ENCODE results near the gene DPP3. TPM values are rescaled to one million over a fixed set of nuclear protein-coding genes. Genes with fewer than 3 reads are reported as not detected.
"Not testable (repeated sequence)": the region's sequence is repeated elsewhere in the genome, so short reads cannot be mapped to it uniquely, and the experiment has no call there.

DPP3 gene
- polyA plus RNA-seq, 1 of the 3 experiments (the other 2 are of a cell fraction), result 70.6 TPM

DNA sequence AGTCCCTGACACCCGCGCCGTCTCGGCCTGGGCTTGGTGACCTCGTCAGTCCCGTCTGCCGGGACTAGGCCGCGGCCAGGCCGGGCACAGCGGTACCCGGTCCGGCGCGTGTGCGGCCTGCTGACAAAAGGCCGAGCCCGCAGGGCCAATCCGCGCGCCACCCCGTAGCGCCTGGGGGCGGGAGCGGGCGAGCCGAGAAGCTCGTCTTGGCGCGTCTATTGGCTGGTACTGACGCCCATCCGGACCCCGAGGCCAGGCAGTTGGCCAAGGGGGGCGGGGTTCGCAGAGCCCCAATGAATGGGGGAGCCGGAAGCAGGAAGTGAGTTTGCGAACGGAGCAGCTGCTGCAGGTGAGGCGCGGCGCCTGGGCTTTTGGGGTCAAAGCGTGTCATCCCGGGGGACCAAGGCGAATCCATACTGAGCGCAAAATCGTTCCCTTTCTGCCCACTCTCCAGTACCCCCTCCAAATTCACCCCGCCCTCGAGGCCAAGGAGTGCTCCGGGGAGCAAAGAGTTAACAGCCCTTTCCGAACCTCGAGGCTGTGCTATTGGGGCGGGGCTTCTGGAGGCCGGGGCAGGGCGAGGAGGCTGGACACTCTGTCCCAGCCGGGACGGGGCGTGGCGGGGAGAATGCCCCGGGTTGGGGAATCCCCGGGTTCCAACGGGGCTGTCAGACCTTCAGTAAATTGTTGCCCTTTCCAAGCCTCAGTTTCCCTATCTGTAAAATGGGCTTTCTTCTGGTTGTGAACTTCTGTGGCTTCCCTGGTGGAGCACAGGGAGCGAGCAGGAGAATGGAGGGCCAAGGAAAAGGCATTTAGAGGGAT lies at the start of gene DPP3 (continued):
- TF ChIP-seq, protein P1, sequence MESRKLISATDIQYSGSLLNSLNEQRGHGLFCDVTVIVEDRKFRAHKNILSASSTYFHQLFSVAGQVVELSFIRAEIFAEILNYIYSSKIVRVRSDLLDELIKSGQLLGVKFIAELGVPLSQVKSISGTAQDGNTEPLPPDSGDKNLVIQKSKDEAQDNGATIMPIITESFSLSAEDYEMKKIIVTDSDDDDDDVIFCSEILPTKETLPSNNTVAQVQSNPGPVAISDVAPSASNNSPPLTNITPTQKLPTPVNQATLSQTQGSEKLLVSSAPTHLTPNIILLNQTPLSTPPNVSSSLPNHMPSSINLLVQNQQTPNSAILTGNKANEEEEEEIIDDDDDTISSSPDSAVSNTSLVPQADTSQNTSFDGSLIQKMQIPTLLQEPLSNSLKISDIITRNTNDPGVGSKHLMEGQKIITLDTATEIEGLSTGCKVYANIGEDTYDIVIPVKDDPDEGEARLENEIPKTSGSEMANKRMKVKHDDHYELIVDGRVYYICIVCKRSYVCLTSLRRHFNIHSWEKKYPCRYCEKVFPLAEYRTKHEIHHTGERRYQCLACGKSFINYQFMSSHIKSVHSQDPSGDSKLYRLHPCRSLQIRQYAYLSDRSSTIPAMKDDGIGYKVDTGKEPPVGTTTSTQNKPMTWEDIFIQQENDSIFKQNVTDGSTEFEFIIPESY (IDR thresholded peaks at IDR 0.05; ENCODE audit: borderline replicate concordance, low read depth), result peak; percentile 27; the same call in 1 of the 2 replicates
- TF ChIP-seq GABPA (IDR thresholded peaks at IDR 0.05; ENCODE audit: low read depth), result peak; percentile 78
- peak; percentile 45; the same call in 1 of the 2 replicates for TF ChIP-seq NFIC (IDR thresholded peaks at IDR 0.05; ENCODE audit: borderline replicate concordance)
- TF ChIP-seq FOXJ3 (CRISPR knock-in tag; IDR thresholded peaks at IDR 0.05), result no peak
- peak; percentile 65; the same call in 1 of the 2 replicates for TF ChIP-seq TAF1 (IDR thresholded peaks at IDR 0.05; ENCODE audit: borderline replicate concordance, low read depth, low read length)
- TF ChIP-seq, protein P2, sequence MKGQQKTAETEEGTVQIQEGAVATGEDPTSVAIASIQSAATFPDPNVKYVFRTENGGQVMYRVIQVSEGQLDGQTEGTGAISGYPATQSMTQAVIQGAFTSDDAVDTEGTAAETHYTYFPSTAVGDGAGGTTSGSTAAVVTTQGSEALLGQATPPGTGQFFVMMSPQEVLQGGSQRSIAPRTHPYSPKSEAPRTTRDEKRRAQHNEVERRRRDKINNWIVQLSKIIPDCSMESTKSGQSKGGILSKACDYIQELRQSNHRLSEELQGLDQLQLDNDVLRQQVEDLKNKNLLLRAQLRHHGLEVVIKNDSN (IDR thresholded peaks at IDR 0.05; ENCODE audit: borderline replicate concordance, low read depth), result no peak
- TF ChIP-seq RCOR1 (IDR thresholded peaks at IDR 0.05; ENCODE audit: low read length), result peak; percentile 38; the same call in 1 of the 2 replicates
- TF ChIP-seq, protein P3, sequence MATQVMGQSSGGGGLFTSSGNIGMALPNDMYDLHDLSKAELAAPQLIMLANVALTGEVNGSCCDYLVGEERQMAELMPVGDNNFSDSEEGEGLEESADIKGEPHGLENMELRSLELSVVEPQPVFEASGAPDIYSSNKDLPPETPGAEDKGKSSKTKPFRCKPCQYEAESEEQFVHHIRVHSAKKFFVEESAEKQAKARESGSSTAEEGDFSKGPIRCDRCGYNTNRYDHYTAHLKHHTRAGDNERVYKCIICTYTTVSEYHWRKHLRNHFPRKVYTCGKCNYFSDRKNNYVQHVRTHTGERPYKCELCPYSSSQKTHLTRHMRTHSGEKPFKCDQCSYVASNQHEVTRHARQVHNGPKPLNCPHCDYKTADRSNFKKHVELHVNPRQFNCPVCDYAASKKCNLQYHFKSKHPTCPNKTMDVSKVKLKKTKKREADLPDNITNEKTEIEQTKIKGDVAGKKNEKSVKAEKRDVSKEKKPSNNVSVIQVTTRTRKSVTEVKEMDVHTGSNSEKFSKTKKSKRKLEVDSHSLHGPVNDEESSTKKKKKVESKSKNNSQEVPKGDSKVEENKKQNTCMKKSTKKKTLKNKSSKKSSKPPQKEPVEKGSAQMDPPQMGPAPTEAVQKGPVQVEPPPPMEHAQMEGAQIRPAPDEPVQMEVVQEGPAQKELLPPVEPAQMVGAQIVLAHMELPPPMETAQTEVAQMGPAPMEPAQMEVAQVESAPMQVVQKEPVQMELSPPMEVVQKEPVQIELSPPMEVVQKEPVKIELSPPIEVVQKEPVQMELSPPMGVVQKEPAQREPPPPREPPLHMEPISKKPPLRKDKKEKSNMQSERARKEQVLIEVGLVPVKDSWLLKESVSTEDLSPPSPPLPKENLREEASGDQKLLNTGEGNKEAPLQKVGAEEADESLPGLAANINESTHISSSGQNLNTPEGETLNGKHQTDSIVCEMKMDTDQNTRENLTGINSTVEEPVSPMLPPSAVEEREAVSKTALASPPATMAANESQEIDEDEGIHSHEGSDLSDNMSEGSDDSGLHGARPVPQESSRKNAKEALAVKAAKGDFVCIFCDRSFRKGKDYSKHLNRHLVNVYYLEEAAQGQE (IDR thresholded peaks at IDR 0.05; ENCODE audit: low read depth, low read length), result peak; percentile 44; the same call in 1 of the 2 replicates

DNA sequence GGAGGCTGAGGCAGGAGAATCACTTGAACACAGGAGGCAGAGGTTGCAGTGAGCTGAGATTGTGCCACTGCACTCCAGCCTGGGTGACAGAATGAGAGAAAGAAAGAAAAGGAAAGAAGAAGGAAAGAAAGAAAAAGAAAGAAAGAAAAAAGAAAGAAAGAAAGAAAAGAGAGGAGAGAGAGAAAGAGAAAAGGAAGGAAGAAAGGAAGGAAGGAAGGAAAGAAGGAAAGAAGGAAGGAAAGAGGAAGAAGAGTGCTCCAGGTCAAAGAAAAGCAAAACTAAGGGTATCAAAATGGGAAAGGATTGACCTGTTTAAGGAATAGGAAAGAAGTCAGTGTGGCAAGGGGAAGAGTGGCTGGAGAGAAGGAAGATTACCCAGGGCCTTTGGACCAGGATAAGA lies 48.9 kb upstream of the DPP3 start:
- H3K4me1 ChIP-seq (ENCODE audit: control insufficient read depth in 1 of 2, insufficient read depth in 2 of 2, low read depth in 1 of 2, low read length in 1 of 2); H2AFZ ChIP-seq (ENCODE audit: low read depth); POLR2A ChIA-PET; H3F3A ChIP-seq (replicated peaks; ENCODE audit: insufficient read depth); H3K9me3 ChIP-seq; H4K20me1 ChIP-seq (ENCODE audit: insufficient read depth); DNase-seq; H3K27ac ChIP-seq (ENCODE audit: low read depth in 2 of 2, low read length in 1 of 2); H3K9ac ChIP-seq; H3K79me2 ChIP-seq (ENCODE audit: insufficient read depth); H3K27me3 ChIP-seq (ENCODE audit: insufficient read depth); H3K4me2 ChIP-seq; H3K9me2 ChIP-seq; H3K4me3 ChIP-seq (ENCODE audit: low read depth in 2 of 2, low read length in 1 of 2): not testable (repeated sequence)
- CTCF ChIA-PET, result interaction anchor here (0.9 to 22.6 kb wide), 5 partner anchors 8 to 47 kb away, joined by 5 to 617 read pairs (median 9); partner anchors contain the start of genes MRPL11 and NPAS4
- peaks cover 8 to 14% of the 10 kb centered on the region in 2 experiments for H3K36me3 ChIP-seq (replicated peaks in 1 of 2; ENCODE audit: control insufficient read depth in 1 of 2, insufficient read depth in 2 of 2, low read length in 1 of 2)

DNA sequence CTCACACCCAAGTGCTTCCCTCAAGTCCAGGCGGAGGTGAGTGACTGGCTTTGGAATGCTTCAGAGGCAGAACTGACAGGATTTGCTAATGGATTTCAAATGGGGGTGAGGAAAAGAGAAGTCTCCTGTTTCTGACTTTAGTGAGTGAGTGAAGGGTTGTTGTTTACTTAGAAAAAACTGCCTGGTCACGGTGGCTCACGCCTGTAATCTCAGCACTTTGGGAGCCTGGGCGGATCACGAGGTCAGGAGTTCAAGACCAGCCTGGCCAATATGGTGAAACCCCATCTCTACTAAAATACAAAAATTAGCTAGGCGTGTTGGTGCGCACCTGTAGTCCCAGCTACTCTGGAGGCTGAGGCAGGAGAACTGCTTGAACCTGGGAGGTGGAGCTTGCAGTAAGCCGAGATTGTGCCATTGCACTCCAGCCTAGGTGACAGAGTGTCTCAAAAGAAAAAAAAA lies 48.3 kb upstream of the DPP3 start:
- DNase-seq; H3K27ac ChIP-seq (ENCODE audit: low read depth in 2 of 2, low read length in 1 of 2); H3F3A ChIP-seq (replicated peaks; ENCODE audit: insufficient read depth); H3K4me3 ChIP-seq (ENCODE audit: low read depth in 2 of 2, low read length in 1 of 2); H3K9me3 ChIP-seq; H3K27me3 ChIP-seq (ENCODE audit: insufficient read depth); H3K4me2 ChIP-seq; H2AFZ ChIP-seq (ENCODE audit: low read depth); H3K9ac ChIP-seq; H3K9me2 ChIP-seq; H3K4me1 ChIP-seq (ENCODE audit: control insufficient read depth in 1 of 2, insufficient read depth in 2 of 2, low read depth in 1 of 2, low read length in 1 of 2); H4K20me1 ChIP-seq (ENCODE audit: insufficient read depth); H3K79me2 ChIP-seq (ENCODE audit: insufficient read depth): not testable (repeated sequence)
- H3K36me3 ChIP-seq (replicated peaks in 1 of 2; ENCODE audit: control insufficient read depth in 1 of 2, insufficient read depth in 2 of 2, low read length in 1 of 2), result peaks cover 8 to 14% of the 10 kb centered on the region in 2 experiments
- CTCF ChIA-PET, result interaction anchor here (1.4 to 22.6 kb wide), 2 partner anchors 18 to 45 kb away, joined by 9 to 617 read pairs; partner anchors contain the start of gene NPAS4
- POLR2A ChIA-PET, result interaction anchor here (0.6 kb wide), 1 partner anchor 960 kb away, joined by 3 read pairs; the partner anchor contains the start of gene RAD9A
- WGBS (ENCODE audit: low lambda C conversion rate), result 93% methylated on average over 8 of the region's 8 CpGs
